OCI-M2 (cell line): ENCODE measurements around the gene CTXND2.
A peak's percentile ranks its signal among the peaks of the same experiment; 100 is the strongest.
"Not testable (repeated sequence)": the region's sequence is repeated elsewhere in the genome, so short reads cannot be mapped to it uniquely, and the experiment has no call there.

Experiments used
- DNase-seq: peaks from one replicate; lab custom pipeline; 2025; ENCODE audit not compliant: unreplicated experiment; lab: John Stamatoyannopoulos, UW

CTXND2 gene

GRCh38 chr1:150890033-150890416 is 3.1 kb downstream of the CTXND2 start:
- DNase-seq: no peak

- no peak for DNase-seq
These were observed 6.5 kb downstream of the CTXND2 start for GRCh38 chr1:150893336-150893913.

- DNase-seq: no peak
These were observed 8.7 kb downstream of the CTXND2 start for GRCh38 chr1:150895618-150896017.

GRCh38 chr1:150899795-150900194 is 12.9 kb downstream of the CTXND2 start:
- not testable (repeated sequence) for DNase-seq

- DNase-seq: no peak
These were observed 15.4 kb downstream of the CTXND2 start for GRCh38 chr1:150902346-150902745.

- DNase-seq: no peak
These were observed 15.8 kb downstream of the CTXND2 start for GRCh38 chr1:150902751-150903150.

GRCh38 chr1:150905301-150905700 is 18.4 kb downstream of the CTXND2 start:
- DNase-seq: no peak

- DNase-seq: no peak
These were observed 19.4 kb downstream of the CTXND2 start for GRCh38 chr1:150906329-150906728.

- DNase-seq: no peak
These were observed 19.9 kb downstream of the CTXND2 start for GRCh38 chr1:150906813-150907212.

- DNase-seq: no peak
These were observed 22.7 kb downstream of the CTXND2 start for GRCh38 chr1:150909585-150910180.

- no peak for DNase-seq
These were observed 25.7 kb downstream of the CTXND2 start for GRCh38 chr1:150912623-150913022.

GRCh38 chr1:150917387-150917786 is 30.5 kb downstream of the CTXND2 start:
- DNase-seq: no peak

- DNase-seq: no peak
These were observed 35.6 kb downstream of the CTXND2 start for GRCh38 chr1:150922519-150922975.

- DNase-seq: no peak
These were observed 38.1 kb downstream of the CTXND2 start for GRCh38 chr1:150925080-150925479.

- peak; percentile 89 for DNase-seq
These were observed 39.3 kb downstream of the CTXND2 start, which contains the start of gene SETDB1 for GRCh38 chr1:150926097-150926741. Gene SETDB1, plus strand, starts transcription at chr1:150926363. Its CDS starts 1,352 bp downstream, at chr1:150927715.

GRCh38 chr1:150927624-150928023 is 40.7 kb downstream of the CTXND2 start:
- no peak for DNase-seq

GRCh38 chr1:150928286-150928685 is 41.4 kb downstream of the CTXND2 start:
- DNase-seq: no peak

GRCh38 chr1:150928775-150929174 is 41.8 kb downstream of the CTXND2 start:
- not testable (repeated sequence) for DNase-seq

- no peak for DNase-seq
These were observed 44.8 kb downstream of the CTXND2 start for GRCh38 chr1:150931773-150932172.

GRCh38 chr1:150944856-150945255 is 57.9 kb downstream of the CTXND2 start:
- DNase-seq: no peak

GRCh38 chr1:150954708-150955107 is 67.8 kb downstream of the CTXND2 start:
- no peak for DNase-seq

- no peak for DNase-seq
These were observed 68.3 kb downstream of the CTXND2 start for GRCh38 chr1:150955280-150955679.
